Stimulated activated memory B cell treated with anti-CD40 and anti-IgM and Interleukin-4, amounts not matched to agents 10 μg/mL and 1 μg/mL and 100 μg/mL, for 72 hours (primary cell): ENCODE measurements around the gene TPRG1L.

Source experiments
- ATAC-seq: fragments of 150-1000 bp; cut with Tn5 transposase; 2 replicates; pipeline ENCODE4 v1.10.0; 2021
- H3K27ac Mint-ChIP-seq: one replicate; pipeline ENCODE4 v1.8.0; 2022; ENCODE audit warnings: mild to moderate bottlenecking, mixed read lengths
- H3K27me3 Mint-ChIP-seq: one replicate; pipeline ENCODE4 v1.8.0; 2022; ENCODE audit warnings: mixed read lengths
- H3K36me3 Mint-ChIP-seq: one replicate; pipeline ENCODE4 v1.8.0; 2022; ENCODE audit warnings: mixed read lengths
- H3K4me1 Mint-ChIP-seq: one replicate; pipeline ENCODE4 v1.8.0; 2022; ENCODE audit warnings: mixed read lengths
- H3K4me3 Mint-ChIP-seq: one replicate; pipeline ENCODE4 v1.8.0; 2022; ENCODE audit warnings: mild to moderate bottlenecking, moderate library complexity, mixed read lengths
- H3K9me3 Mint-ChIP-seq: one replicate; pipeline ENCODE4 v1.8.0; 2022; ENCODE audit warnings: mixed read lengths

Gene TPRG1L

DNA sequence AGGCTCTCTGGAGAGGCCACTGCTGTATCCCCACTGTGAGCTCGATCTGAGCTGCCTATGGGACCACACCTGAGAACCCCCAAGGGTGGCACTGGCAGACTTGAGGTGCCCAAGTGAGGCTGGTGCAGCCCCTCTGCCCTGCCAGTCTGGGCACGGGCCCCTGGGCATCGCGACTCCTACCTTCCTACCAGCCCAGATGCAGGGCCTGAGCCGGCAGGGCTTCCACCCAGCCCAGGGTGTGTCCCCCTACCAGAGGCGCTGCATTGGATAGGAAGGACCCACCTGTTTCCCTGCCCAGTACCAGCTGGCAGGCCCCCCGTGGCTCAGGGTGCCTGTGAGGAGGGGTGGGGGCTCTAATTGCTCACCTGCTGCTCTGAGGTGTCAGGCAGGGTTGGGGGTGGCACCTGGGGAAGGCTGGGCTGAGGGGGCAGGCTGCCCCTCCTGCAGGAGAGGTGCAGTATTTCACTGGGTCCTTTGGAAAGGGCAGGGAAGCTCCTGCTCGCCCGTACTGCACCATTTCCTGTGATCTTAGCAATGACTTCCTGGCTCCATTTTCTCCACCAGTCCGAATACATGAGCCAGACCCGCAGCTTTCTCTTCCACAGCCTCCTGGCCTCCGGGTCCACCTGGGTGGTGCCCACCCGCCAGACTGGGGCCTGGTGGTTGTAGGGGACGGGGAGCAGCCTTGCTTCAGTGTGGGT, 39.3 kb downstream of the TPRG1L start:
- Mint-ChIP-seq H3K27me3 (peaks cover 1% of the 10 kb centered on the region), H3K9me3 (no peaks in the 10 kb centered on the region), H3K4me1 (peaks cover 52% of the 10 kb centered on the region), H3K4me3 (peak overlapping the region; percentile 69), H3K27ac (peak overlapping the region; percentile 98), H3K36me3 (no peaks in the 10 kb centered on the region)
- no peak for ATAC-seq

DNA sequence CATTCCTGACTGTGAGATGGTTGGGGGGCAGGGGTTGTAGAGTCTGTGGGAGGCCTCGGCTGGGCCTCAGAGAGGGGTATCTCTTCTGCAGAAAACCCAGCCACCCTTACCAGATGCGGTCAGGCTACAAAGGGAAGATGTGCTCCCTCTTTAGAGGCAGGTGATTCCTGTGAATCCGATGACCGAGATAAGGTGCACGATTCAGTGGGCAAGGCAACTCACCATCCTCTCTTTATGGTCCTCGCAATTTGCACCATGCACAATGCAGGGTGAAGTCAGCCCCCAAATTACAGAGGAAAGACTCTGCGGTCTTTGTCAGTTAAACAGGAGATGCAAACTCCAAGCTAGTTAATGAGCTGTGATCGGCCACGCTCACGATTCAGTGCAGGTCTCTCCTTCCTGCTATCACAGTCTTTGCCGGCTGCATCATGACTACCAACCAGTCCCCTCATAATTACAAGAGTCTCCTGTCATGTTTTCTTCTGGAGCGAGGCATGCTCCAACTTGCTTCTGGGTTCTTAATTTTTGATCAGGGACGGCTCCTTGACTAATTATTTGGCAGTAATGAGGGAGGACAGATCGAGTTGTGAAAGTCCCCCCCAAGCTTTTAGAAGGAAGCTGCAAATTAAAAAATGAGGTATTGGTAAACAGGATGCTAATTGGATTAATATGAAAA, 40.0 kb downstream of the TPRG1L start:
- no peaks in the 10 kb centered on the region for H3K36me3 Mint-ChIP-seq
- ATAC-seq, result peak; percentile 35
- H3K9me3 Mint-ChIP-seq, result no peaks in the 10 kb centered on the region
- peak overlapping the region; percentile 69 for H3K4me3 Mint-ChIP-seq
- no peaks in the 10 kb centered on the region for H3K27me3 Mint-ChIP-seq
- peak overlapping the region; percentile 98 for H3K27ac Mint-ChIP-seq
- peaks cover 56% of the 10 kb centered on the region for H3K4me1 Mint-ChIP-seq

DNA sequence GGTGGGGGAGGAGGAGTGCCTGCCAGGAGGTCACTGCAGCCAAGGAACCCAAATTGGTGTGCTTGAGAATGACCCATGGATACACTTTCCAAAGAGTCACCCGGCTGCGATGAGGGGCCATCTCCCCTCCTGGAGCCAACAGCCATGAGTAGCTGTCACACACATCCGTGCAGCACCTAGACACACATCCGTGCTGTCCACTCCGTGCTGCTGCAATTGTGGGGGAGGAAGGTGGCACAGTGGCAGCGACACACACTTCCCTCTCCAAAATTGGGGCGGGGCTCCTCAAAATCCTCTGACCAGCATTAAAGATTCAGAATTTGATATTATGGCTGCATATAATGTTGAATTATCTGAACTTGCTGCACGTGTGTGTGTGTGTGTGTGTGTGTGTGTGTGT, 43.3 kb downstream of the TPRG1L start:
- H3K4me1 Mint-ChIP-seq, result peaks cover 78% of the 10 kb centered on the region
- no peaks in the 10 kb centered on the region for H3K36me3 Mint-ChIP-seq
- peak overlapping the region; percentile 98 for H3K27ac Mint-ChIP-seq
- no peak for ATAC-seq
- no peaks in the 10 kb centered on the region for H3K9me3 Mint-ChIP-seq
- H3K27me3 Mint-ChIP-seq, result no peaks in the 10 kb centered on the region
- H3K4me3 Mint-ChIP-seq, result no peak overlapping the region

DNA sequence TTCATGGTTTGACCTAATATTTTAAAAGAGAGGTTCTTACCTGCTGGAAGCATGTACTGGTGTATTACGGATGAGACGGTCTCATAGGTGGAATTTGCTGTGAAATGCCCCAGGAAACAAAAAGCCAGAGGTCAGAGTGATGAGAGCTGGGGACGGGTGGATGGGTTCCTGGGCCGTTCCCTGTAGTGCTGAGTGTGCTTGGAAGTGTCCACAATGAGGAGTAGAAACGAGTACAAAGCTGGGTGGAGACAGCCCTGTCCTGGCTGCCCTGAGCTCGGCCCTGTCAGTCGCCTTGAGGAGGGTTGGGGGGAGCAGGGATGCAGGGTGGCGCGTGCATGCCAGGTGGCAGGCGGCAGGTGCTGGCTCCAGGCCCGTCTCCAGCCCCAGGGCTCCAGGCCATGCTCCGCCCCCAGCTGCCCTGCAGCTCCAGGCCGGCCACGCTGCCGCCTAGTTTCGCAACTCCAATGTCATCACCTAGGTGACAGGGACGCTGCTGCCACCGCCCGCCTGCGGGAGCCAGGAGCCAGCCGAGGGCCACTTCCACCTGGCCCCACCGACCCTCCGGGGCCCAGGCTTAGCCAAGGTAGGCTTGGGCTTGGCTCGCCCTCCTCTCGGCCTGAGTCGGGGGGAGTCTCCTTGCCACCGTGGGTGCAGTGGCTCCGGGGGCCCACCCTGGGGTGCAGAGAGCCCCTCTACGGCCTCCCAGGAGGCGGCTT, 43.9 kb downstream of the TPRG1L start:
- no peak overlapping the region for H3K4me3 Mint-ChIP-seq
- no peaks in the 10 kb centered on the region for H3K9me3 Mint-ChIP-seq
- no peaks in the 10 kb centered on the region for H3K36me3 Mint-ChIP-seq
- peak overlapping the region; percentile 98 for H3K27ac Mint-ChIP-seq
- no peak for ATAC-seq
- H3K4me1 Mint-ChIP-seq, result peaks cover 84% of the 10 kb centered on the region
- H3K27me3 Mint-ChIP-seq, result no peaks in the 10 kb centered on the region

DNA sequence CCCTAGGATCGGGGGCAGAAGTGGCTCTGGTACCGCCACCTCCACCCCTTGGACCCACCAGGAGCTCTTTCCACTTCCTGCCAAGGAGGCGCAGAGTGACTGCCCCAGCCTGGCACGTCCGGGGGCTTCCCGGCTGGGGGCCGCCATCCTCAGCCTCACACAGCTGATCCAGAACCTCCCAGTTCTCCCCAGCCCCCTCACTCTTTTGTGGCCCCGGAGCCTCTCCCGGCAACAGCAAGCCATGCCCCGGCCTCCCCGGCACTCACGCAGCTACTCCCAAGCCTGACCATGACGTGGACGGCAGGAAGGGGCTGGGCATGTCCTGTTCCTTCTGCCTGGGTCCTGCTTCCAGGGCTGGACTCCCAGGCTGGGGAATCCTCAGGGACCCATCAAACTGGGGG, 44.6 kb downstream of the TPRG1L start:
- Mint-ChIP-seq H3K9me3 (no peaks in the 10 kb centered on the region), H3K4me1 (peaks cover 84% of the 10 kb centered on the region), H3K27ac (no peak overlapping the region), H3K27me3 (no peaks in the 10 kb centered on the region), H3K36me3 (no peaks in the 10 kb centered on the region), H3K4me3 (no peak overlapping the region)
- ATAC-seq, result no peak

DNA sequence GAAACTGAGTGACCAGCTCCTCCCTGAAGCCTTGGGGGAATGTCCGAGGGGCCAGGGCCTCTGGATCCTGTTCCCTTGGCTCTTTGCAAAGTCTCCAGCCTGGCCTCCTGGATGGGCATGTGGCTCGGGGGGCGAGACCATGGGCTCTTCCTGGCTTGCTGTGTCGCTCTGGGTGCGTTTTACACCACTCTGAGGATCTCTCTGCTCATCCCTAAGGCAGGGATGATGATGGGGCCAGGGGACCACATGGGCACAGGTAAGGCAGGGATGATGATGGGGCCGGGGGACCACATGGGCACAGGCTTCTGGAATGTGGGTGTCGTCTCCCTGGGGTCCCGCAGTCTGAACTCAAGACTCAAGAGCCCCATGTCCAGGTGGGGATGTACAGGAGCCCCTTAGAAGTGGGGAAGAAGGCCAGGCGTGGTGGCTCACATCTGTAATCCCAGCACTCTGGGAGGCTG, 45.2 kb downstream of the TPRG1L start:
- H3K27me3 Mint-ChIP-seq, result no peaks in the 10 kb centered on the region
- no peak overlapping the region for H3K27ac Mint-ChIP-seq
- H3K4me3 Mint-ChIP-seq, result no peak overlapping the region
- peaks cover 79% of the 10 kb centered on the region for H3K4me1 Mint-ChIP-seq
- no peak for ATAC-seq
- H3K9me3 Mint-ChIP-seq, result no peaks in the 10 kb centered on the region
- H3K36me3 Mint-ChIP-seq, result no peaks in the 10 kb centered on the region

DNA sequence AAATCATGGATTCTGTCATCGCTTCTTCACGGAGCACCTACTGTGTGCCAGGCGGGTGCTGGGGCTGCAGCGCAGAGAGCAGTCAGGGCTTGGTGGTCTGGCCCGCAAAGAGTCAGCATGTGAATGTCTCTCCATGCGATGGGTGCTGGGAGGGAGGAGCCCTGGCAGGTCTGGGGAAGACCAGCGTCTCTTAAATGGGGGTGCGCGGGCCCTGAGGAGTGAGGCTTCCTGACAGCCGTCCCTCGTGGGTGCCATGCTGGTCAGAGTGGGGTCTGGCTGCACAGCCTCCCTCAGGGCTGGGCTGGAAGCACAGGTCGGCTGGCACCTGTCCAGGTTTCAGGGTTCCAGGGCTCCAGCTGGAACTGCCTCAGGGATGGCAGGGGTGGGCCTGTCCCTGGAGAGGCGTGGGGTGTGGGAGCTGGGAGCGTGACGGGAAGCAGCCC, 46.0 kb downstream of the TPRG1L start:
- Mint-ChIP-seq H3K4me1 (peaks cover 81% of the 10 kb centered on the region), H3K27me3 (no peaks in the 10 kb centered on the region), H3K4me3 (no peak overlapping the region), H3K27ac (peak overlapping the region; percentile 82), H3K9me3 (no peaks in the 10 kb centered on the region), H3K36me3 (no peaks in the 10 kb centered on the region)
- ATAC-seq, result no peak

DNA sequence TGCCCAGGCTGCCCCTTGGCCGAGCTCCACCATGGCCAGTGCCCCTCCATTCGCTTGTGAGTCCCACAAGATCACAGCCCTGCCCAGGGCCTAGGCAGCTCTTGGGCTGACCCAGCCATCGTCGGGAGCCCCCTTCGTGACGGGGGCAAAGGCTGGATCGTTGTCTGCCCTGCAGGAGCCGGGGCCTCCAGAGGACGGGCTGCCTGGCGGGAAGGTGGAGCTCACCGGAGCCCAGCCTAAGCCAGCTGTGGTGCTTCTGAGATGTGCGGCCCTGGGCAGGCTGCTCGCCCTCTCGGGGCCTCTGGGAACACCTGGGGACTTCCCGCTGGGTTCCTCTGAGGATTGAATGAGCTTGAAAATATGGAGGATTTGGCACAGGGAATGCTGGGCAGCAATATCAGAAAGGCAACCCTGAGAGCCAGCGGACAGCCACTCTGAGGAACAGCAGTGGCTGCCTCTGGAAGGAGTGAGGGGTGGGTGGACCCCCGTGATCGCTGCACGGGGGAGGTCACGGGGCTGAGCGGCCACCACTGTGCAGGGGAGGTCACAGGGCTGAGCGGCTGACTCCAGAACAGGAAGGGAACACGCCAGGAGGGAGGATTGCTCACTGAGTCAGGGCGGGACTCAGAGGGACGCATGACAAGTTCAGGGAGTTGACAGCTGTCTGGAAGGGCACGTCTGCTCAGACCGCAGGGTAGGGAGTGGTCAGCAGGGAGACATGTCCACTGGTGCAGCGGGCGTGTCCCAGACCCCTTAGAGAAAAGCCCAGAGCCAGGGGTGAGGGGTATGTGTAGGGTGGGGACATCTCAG, 46.8 kb downstream of the TPRG1L start:
- Mint-ChIP-seq H3K4me3 (no peak overlapping the region), H3K36me3 (no peaks in the 10 kb centered on the region), H3K27me3 (no peaks in the 10 kb centered on the region), H3K4me1 (peaks cover 82% of the 10 kb centered on the region), H3K9me3 (no peaks in the 10 kb centered on the region), H3K27ac (peak overlapping the region; percentile 82)
- no peak for ATAC-seq

DNA sequence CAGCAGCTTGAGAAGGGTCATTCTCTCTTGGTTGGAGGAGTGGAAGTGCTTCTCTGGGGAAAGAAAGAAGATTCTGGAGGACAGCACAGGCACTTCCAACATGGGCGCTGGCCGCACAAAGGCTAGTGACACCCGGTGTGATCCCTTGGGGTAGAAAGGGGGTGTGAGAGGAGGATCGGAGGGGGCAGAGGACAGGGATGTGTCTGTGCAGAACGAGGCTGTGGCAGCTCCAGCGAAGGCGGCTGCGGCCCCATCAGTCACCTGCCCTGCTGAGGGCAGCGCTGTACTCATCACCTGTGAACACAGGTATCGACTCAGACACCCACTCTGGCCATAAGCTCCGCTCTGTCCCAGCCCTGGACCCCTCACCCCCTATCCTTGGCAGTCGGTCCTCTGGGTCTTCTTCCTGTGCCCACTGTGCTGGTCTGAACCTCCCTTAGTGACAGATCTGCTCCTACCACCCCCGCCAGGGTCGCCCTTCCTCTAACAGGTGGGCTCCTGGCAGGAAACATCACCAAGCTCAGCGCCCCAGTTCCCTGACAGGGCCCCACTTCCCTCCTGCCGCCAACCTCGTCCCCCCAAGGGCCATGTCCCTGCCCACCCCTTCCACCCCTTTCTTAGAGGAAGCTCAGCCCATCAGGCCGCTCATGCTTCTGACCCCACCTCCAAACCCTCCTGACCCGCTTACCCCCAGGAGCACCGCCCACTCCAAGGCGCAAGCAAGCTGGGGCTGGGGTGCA, 47.6 kb downstream of the TPRG1L start:
- H3K27me3 Mint-ChIP-seq, result no peaks in the 10 kb centered on the region
- H3K9me3 Mint-ChIP-seq, result no peaks in the 10 kb centered on the region
- no peak for ATAC-seq
- peak overlapping the region; percentile 54 for H3K4me3 Mint-ChIP-seq
- H3K36me3 Mint-ChIP-seq, result no peaks in the 10 kb centered on the region
- H3K4me1 Mint-ChIP-seq, result peaks cover 82% of the 10 kb centered on the region
- H3K27ac Mint-ChIP-seq, result peak overlapping the region; percentile 82

DNA sequence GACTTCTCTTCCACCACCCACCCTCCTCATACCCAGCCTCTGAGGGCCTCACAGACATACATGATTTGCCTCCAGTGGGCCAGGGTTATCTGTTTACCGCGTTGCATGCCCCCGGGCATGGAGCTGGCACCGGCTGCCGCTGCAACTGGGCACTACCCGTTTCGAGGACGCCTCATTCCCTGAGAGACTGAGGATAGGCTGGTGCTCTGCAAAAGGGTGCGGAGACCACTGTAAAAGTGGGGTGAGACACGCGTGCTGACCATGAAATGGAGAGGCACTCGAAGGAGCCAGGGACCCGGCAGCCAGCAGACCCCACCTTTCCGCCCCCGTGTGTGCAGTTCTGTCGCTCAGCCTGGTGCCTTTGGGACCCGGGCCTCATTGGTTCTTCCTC, 48.2 kb downstream of the TPRG1L start:
- H3K27ac Mint-ChIP-seq, result peak overlapping the region; percentile 82
- no peaks in the 10 kb centered on the region for H3K9me3 Mint-ChIP-seq
- no peaks in the 10 kb centered on the region for H3K27me3 Mint-ChIP-seq
- no peak for ATAC-seq
- peaks cover 82% of the 10 kb centered on the region for H3K4me1 Mint-ChIP-seq
- no peaks in the 10 kb centered on the region for H3K36me3 Mint-ChIP-seq
- H3K4me3 Mint-ChIP-seq, result peak overlapping the region; percentile 54

DNA sequence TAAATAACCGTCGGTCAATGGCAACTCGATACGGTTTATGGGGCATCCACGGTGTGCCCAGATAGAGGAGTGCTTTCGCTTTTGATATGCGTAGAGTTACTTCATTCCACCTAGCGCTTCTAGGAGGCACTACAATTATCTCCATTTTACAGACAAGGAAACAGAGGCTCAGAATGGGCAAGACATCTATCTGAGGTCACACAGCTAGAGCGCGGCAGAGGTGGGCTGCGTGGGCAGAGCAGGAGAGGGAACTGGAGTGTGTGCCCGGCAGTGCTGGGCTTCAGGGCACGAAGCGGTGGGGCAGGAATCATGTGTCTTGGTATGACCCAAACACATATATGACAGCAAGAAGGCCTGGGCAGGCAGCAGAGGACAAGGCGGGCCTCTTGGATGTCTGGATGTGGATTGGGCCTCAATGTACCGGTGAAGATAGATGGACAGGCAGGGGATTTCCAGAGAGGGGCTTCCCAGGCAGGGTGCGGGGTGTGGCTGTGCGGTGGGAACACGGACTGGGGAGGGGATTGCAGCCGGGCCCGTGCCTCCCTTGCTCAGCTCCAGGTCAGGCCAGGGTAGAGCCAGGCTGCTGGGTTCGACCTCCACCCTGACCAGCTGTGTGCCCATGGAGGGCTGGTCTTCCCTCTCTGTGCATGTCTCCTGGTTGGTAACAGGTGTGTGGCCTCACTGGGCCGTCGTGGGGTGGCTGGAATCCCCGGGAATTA, 48.7 kb downstream of the TPRG1L start:
- H3K4me3 Mint-ChIP-seq, result peak overlapping the region; percentile 54
- H3K27ac Mint-ChIP-seq, result peak overlapping the region; percentile 82
- H3K36me3 Mint-ChIP-seq, result no peaks in the 10 kb centered on the region
- no peaks in the 10 kb centered on the region for H3K27me3 Mint-ChIP-seq
- ATAC-seq, result peak; percentile 21
- H3K4me1 Mint-ChIP-seq, result peaks cover 82% of the 10 kb centered on the region
- H3K9me3 Mint-ChIP-seq, result no peaks in the 10 kb centered on the region

DNA sequence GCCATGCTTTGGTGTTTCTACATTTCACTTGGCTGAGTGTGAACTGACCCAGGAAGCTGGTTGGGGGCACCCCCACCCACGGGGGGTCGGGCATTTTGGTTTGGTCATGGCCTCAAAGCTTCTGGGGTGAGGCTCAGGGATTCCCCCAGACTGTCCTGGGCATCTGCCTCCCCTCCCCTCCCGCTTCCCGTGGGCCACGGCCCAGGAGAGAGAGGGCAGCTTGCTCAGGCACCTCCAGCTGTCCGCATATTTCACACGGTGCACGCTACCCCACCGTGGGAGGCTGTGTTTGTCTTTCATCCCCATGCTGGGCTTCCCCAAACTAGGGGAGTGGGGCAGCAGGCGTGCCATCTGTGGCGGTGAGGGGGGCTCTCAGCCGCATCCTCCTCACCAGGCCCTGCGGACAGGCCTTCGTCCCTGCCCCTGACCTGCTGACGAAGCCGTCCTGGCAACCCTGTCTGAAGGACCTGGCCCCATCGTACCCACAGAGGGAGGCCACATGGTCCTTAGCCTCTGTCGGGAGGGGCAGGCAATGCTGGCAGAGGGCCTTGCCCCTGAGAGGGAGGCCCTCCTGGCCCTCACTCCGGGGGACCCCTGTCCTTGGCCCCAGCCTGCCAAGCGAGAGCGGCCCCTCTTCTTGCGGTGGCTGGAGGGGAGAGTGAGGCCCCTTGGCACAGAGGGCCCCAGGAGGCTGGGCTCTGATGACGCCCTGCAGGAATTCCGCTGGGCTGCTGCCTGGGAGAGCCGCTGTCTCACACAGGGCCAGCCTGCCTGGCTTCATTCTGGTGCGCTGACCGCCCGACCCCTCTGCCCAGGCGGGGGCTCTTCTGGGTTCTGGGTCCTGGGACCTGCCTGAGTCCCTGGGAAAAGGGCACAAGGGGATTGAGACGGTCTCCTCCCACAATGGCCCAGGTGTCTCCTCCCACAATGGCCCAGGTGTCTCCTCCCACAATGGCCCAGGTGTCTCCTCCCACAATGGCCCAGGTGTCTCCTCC, 49.6 kb downstream of the TPRG1L start:
- Mint-ChIP-seq H3K9me3 (no peaks in the 10 kb centered on the region), H3K36me3 (no peaks in the 10 kb centered on the region), H3K27me3 (peaks cover 3% of the 10 kb centered on the region), H3K4me1 (peaks cover 88% of the 10 kb centered on the region), H3K27ac (peak overlapping the region; percentile 82), H3K4me3 (no peak overlapping the region)
- peak; percentile 14 for ATAC-seq

DNA sequence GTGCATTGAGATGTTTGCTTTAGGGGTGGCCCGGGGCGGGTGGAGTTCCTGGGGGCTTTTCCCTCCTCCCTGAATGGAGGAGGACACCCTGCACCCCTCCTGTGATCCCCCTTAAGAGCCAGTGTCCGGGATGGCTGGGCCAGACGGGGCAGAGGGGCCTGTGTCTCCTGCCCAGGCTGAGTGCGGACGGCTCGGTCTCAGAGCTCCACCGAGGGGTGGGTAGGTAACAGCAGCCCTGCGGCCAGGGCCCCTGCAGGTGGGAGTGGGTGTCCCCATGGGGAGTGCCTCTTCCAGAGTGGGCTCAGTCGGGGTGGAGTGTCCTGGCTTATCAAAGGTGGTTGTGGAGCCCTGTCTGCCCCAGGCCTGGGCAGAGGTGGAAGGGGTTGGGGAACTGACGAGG, 50.6 kb downstream of the TPRG1L start:
- Mint-ChIP-seq H3K27me3 (peaks cover 12% of the 10 kb centered on the region), H3K4me3 (no peak overlapping the region), H3K9me3 (peaks cover 5% of the 10 kb centered on the region), H3K27ac (peak overlapping the region; percentile 83), H3K4me1 (peaks cover 91% of the 10 kb centered on the region), H3K36me3 (no peaks in the 10 kb centered on the region)
- no peak for ATAC-seq
